HEK293 (cell line): ENCODE measurements around the gene SLC6A15.

ENCODE experiments used
- SCRT1 ChIP-seq: fragments of 450-650 bp; formaldehyde crosslinking; IDR thresholded peaks from 2 replicates; pipeline ENCODE4 v1.5.1; 2016; ENCODE audit warnings: missing biosample characterization, missing genetic modification characterization, borderline replicate concordance
- ZNF121 ChIP-seq: fragments of 450-650 bp; formaldehyde crosslinking; IDR thresholded peaks from 2 replicates; pipeline ENCODE4 v1.5.1; 2016; ENCODE audit warnings: missing biosample characterization, missing genetic modification characterization
- ZNF701 ChIP-seq: fragments of 450-650 bp; formaldehyde crosslinking; IDR thresholded peaks from 2 replicates; pipeline ENCODE4 v1.5.1; 2016; ENCODE audit warnings: missing biosample characterization, missing genetic modification characterization
- TF ChIP-seq, protein P1 (sequence below): fragments of 450-650 bp; formaldehyde crosslinking; IDR thresholded peaks from 2 replicates; pipeline ENCODE4 v1.5.1; 2016; ENCODE audit warnings: missing biosample characterization, missing genetic modification characterization
- TF ChIP-seq, protein P2 (sequence below): fragments of 450-650 bp; formaldehyde crosslinking; IDR thresholded peaks from 2 replicates; pipeline ENCODE4 v1.5.1; 2016; ENCODE audit warnings: missing biosample characterization, missing genetic modification characterization

- TF ChIP-seq, protein P1, sequence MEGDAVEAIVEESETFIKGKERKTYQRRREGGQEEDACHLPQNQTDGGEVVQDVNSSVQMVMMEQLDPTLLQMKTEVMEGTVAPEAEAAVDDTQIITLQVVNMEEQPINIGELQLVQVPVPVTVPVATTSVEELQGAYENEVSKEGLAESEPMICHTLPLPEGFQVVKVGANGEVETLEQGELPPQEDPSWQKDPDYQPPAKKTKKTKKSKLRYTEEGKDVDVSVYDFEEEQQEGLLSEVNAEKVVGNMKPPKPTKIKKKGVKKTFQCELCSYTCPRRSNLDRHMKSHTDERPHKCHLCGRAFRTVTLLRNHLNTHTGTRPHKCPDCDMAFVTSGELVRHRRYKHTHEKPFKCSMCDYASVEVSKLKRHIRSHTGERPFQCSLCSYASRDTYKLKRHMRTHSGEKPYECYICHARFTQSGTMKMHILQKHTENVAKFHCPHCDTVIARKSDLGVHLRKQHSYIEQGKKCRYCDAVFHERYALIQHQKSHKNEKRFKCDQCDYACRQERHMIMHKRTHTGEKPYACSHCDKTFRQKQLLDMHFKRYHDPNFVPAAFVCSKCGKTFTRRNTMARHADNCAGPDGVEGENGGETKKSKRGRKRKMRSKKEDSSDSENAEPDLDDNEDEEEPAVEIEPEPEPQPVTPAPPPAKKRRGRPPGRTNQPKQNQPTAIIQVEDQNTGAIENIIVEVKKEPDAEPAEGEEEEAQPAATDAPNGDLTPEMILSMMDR: no peak
- no peak for TF ChIP-seq SCRT1 (tag by site-specific recombination)
- no peak for TF ChIP-seq ZNF701 (tag by site-specific recombination)
- no peak for TF ChIP-seq ZNF121 (tag by site-specific recombination)
- TF ChIP-seq, protein P2, sequence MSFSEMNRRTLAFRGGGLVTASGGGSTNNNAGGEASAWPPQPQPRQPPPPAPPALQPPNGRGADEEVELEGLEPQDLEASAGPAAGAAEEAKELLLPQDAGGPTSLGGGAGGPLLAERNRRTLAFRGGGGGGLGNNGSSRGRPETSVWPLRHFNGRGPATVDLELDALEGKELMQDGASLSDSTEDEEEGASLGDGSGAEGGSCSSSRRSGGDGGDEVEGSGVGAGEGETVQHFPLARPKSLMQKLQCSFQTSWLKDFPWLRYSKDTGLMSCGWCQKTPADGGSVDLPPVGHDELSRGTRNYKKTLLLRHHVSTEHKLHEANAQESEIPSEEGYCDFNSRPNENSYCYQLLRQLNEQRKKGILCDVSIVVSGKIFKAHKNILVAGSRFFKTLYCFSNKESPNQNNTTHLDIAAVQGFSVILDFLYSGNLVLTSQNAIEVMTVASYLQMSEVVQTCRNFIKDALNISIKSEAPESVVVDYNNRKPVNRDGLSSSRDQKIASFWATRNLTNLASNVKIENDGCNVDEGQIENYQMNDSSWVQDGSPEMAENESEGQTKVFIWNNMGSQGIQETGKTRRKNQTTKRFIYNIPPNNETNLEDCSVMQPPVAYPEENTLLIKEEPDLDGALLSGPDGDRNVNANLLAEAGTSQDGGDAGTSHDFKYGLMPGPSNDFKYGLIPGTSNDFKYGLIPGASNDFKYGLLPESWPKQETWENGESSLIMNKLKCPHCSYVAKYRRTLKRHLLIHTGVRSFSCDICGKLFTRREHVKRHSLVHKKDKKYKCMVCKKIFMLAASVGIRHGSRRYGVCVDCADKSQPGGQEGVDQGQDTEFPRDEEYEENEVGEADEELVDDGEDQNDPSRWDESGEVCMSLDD (tag by site-specific recombination): no peak
These were observed 22.8 kb downstream of the SLC6A15 start for GRCh38 chr12:84889818-84890217.
